ENCODE data around the gene CARS2.

DNA sequence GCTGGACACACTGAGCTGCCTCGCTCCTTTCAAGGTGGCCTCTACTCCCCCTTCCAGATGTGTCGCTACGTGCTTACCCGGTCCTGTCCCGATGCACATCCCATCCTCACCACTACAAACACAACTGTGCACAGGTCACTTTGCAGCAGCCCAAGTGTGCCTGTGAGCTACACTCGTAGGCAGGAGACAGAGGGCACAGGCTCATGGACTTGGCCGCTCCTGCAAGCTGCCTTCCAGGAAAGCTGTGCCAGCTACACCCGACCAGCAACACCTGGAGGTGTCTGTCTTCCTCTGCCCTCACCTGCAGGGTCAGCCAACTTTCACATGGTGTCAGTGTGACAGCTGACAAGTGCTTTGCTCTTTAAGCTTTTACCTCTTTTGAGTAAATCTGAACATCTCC is 15.4 kb downstream of the CARS2 start:
- TF ChIP-seq, protein P1, sequence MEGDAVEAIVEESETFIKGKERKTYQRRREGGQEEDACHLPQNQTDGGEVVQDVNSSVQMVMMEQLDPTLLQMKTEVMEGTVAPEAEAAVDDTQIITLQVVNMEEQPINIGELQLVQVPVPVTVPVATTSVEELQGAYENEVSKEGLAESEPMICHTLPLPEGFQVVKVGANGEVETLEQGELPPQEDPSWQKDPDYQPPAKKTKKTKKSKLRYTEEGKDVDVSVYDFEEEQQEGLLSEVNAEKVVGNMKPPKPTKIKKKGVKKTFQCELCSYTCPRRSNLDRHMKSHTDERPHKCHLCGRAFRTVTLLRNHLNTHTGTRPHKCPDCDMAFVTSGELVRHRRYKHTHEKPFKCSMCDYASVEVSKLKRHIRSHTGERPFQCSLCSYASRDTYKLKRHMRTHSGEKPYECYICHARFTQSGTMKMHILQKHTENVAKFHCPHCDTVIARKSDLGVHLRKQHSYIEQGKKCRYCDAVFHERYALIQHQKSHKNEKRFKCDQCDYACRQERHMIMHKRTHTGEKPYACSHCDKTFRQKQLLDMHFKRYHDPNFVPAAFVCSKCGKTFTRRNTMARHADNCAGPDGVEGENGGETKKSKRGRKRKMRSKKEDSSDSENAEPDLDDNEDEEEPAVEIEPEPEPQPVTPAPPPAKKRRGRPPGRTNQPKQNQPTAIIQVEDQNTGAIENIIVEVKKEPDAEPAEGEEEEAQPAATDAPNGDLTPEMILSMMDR (IDR thresholded peaks at IDR 0.05) = no peak
- no peak for TF ChIP-seq POLR2A (IDR thresholded peaks at IDR 0.05)

Measured in stomach (tissue), 4 donors.